HG03354 (cell line): ENCODE measurements around the gene USP30.

ENCODE experiments used
- ATAC-seq: cut with Tn5 transposase; IDR thresholded peaks from one replicate; pipeline ENCODE4 v1.9.1; 2021; ENCODE audit warnings: mild to moderate bottlenecking; ENCODE audit not compliant: unreplicated experiment, poor library complexity, severe bottlenecking

The USP30 gene

DNA sequence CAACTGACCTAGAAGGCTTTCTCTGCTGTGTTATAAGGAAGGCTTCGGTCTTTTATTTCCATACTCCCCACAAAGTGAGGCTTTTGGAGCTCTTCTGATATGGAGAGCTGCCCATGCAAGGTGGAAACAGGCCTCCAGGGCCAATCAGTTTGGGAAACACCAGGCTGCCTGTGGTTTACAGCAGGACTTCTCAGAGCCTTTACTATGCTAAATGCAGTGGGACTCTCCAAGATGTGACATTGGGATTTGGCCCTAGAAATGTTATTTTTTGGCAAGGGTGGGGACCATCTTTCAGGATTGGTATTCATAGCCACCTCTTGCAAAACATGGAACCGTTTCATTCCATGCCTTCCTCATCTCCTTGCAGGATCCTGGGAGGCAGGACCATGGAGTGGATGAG, 67.7 kb downstream of the USP30 start:
- no peak for ATAC-seq

DNA sequence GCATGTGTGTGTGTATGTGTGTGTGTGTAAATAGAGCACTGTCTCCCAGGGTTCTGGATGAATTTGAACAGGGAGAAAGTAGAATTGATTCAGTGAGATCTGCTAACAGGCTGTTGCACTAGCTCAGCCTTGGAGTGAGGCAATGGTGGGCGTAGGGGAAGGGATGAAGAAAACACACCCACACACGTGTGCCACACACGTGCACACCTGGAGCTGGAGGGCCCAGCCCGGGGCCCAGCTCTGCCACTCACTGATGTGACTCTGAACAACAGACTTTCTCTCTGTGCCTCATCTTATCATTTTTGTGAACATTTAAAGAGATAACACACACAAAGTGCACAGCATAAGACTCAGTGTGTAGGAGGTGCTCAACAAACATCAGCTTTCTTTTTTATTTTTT, 68.2 kb downstream of the USP30 start:
- ATAC-seq: no peak

DNA sequence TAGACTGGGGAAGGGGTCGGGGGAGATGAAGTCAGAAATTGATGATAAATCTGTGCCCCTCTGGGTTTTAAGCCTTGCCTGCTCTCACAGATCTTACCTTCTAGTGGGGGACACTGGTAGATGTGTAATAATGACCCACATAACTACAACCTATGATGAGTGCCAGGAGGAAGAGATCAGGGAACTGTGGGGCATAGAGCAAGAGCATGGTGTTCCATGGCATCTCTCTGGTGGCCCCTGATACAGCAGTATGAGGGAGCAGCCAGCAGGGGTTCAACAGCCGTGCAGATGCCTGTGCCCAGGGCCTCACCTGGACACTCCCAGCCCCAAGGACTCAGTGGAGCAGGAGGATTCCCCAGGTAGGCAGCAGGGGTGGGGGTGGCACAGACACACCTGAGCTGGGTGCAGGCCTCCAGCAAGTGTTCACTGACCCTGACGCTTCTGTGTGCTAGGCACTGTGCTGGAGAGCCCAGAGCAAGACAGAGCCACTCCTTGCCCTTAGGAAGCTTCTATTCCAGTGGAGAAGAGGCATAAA, 69.0 kb downstream of the USP30 start:
- ATAC-seq: no peak

DNA sequence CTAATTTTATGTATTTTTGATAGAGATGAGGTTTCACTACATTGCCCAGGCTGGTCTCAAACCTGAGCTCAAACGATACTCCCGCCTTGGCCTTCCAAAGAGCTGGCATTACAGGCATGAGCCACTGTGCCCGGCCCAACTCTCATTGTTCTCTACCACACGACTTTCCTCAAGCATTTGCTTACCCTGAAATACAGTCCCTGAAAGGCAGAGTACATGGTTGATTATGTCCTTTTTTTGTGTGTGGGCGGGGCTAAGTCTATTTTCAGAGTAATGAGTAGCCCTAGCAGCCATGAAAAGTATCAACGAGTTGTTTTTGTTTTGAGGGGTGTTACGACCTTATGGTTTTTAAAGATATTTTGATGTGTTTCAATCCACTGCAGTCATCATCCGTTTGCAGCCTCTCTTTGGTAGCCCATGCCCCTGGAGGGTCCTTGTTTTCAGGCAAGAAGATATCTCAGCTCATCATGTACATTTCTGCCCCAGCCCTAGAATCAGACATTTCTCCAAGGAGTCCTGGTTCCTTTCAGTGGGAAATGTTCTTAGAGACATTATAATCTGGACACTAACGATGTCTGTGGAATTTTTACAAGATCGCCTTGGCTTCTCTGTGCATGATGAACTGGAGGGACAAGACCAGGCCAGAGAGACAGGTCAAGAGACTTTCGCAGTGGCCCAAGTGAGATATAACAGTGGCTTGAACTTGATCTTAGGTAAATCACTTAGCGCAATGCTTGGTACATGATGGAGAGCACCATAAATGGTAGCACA, 72.7 kb downstream of the USP30 start:
- ATAC-seq: no peak

DNA sequence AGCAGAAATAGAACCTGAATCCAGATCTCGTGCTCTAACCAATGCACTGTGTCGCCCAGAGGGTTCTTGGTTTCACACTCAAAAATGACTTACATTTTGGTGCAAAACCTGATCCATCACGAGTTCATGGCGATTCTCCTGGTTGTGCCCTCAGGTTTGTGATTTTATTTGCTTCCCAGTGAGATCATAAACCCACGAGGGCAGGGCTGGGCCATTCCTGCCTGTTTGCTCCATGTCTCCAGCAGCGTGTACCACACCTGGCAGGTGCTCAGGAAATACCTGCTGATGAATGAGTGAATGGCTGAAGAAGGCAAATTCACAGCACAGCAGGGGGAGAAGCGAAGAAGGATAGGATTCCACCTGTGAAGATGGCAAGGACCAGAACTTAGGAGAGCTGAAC, 73.4 kb downstream of the USP30 start:
- ATAC-seq: no peak

DNA sequence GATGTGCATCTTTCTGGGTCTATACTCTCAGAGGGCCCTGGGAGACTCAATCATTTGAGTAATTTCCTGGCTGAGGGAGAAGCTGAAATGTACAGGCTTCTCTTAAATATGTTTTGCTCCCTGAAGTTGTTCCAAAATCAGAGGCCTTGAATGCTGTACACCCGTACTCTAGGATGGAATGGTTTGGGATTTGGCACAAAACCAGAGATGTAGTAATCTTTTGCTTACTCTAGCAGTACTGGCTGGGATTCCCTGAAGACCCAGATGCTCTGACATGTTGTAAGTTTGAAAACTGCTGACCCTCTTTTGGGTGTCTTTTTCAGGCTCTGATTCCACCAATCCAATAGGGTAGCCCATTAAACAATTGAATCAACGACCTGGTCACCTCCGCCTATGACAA, 74.4 kb downstream of the USP30 start:
- ATAC-seq: no peak

DNA sequence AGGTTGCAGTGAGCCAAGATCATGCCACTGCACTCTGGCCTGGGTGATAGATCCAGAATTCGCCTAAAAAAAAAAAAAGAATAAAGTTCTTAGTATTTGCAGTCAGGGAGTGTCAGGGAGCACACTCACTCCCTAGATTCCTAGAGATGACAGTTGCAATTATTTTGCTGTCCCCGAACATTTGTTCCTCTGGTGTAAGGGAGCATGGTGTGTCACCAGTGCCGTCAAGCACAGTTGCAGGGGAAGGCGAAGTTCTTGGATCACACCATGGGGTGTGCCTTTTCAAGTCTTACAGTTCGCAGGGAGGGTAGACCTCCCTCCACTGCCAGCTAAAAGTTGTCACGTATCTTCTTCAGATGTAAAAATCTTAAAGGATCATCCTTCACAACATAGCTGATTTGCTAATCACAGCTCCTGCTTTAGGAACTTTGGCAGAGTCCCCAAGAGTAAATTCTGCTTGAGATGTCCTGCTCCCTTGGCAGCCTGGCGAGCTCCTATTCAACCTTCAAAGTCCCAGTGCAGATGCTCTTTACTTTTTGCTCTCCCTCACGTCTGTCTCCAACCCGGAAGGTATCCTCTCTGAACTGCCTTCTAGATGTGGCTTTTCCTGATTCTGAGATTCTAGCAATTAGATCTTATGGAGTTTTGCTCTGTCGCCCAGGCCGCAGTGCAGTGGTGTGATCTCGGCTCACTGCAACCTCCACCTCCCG, 75.3 kb downstream of the USP30 start:
- no peak for ATAC-seq

DNA sequence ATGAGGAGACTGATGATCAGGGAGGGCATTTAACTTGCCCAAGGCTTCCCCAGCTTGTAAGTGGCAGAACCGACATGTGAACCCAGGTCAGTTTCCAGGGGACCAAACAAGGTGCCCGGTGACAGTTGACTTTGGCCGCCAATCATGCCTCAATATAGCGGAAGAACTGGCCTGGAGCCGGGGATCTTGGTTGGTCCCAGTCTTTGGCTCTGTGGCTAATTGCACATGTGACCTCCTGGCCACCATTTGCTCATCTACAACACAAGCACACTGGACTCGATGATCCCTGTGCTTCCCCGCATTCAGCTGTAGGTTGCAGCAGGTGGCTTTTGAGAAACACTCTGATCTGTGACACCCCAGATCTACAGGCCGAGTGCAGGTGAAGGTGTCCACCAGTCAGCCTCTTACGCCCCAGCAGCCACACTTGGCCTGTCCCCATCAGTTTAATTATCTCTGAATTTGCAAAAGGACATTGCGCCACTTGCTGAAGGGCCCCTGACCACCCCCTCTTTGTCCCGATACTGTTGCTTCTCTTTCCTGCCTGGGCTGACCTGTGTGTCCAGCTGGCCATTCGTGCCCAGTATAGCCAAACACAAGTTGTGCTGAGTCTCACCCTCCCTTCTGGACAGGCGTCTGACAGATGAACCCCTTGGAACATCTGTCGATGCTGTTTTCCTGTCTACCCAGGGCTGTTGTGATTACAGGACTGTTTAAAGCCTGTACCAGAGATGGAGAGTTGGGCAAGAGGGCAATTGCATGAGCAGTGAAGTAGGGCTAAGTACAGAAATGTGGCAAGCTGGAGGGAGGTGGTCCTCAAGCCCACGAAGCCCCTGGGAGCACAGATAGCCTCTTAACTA, 78.1 kb downstream of the USP30 start:
- no peak for ATAC-seq

DNA sequence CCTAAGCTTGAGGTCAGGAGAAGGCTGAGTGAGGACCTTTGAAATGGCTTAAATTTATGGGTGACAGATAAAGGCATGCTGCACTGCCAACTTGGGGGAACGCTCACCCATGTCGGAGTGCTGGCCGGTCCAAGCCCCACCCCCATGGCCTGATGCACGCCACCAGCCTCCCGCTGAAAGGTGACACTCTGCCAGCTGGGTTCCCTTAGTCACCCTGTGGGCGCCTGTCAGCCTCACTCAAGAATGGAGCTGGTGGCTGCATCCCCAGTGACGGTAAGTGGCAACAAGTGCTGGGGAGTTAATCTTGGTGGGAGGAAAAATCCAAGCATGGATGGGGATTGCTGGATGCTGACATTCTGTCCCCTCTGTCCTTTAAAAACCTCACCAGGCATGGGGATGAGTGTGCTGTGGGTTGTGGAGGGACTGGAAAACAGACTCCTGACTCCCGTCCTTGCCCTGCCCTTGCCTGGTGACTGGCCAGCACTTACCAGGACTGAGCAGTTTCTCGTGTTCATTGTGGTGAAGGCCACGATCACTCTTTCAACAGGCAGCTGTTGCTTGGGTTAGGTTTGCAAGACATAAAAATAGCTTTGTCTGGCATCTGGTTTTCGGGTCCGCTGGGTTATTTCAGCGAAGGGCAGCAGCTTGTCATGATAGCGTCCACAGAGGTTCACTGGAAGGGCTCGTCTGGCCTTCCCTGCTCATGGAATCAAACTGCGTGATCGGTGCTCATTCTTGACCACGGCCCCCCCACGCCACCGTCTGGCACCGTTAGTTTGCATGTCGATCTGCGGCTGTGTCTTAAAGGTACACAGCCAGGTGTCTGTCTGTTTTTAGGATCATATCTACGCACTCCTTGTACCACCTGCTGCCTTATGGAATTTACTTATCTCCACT, 79.0 kb downstream of the USP30 start:
- no peak for ATAC-seq

DNA sequence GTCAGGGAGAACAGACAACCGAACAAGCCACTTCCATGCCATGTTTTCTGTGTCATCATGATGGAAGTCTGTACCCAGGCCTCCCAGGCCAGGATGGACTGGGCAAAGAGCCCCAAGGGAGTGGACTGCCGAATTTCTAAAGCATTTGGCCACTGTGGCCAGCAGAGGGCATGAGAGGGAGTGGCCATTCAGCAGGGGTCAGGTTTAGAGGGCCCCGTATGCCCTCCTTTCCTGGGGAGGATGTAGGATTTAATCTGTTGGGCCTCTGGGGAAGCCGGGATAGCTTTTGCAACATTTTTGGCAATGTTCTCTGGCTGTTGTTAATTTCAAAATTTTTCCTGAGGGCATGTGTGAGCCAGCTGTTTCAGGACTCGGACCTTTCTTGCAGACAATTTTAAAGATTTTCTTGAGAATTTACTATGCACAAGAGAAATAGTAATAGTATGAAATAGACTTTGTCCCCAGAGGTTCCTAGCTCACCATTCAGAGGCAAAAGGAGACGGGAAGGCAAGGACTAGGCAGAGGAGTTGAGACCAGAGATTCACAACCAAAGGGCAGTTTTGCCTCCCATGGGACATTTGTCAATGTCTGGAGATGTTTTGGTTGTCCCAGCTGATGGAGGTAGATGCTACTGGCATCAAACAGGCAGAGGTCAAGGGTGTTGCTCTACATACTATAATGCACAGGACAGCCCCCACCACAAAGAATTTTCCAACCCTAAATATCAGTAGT, 82.0 kb downstream of the USP30 start:
- no peak for ATAC-seq

DNA sequence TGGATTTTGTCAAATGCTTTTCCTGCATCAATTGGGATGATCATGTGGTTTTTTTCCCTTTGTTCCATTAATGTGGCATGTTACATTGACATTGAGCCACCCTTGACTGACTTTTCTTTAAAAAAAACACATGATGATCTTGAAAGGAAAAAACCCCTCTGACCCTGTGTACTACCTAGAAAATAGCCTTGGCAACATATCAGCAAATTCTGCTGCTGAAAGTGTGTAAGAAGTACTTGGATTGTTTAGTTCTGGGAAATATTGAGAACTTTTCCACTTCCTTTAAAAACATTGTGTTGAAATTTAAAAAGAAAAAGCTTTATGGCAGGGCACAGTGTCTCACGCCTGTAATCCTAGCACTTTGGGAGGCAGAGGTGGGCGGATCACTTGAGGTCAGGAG, 84.7 kb downstream of the USP30 start:
- ATAC-seq: no peak
